Activated naive CD4-positive, alpha-beta T cell treated with anti-CD3 and anti-CD28 coated beads for 36 hours (primary cell): ENCODE results near the gene PRSS12. TPM values are rescaled to one million over a fixed set of nuclear protein-coding genes. Genes with fewer than 3 reads are reported as not detected.
A peak's percentile ranks its signal among the peaks of the same experiment; 100 is the strongest.
"Not testable (repeated sequence)": the region's sequence is repeated elsewhere in the genome, so short reads cannot be mapped to it uniquely, and the experiment has no call there.

Experiments
- CTCF ChIA-PET: fragments of 350-600 bp; sonication (Branson Sonifier 250); formaldehyde crosslinking; loops from one replicate; lab custom pipeline; 2021; ENCODE audit warnings: antibody characterized with exemption; lab: Charles Lee
- DNase-seq: peaks from one replicate; pipeline ENCODE4 v3.0.0-alpha.2; 2020
- H3K27ac Mint-ChIP-seq: one replicate; pipeline ENCODE4 v1.8.0; 2021; ENCODE audit warnings: mild to moderate bottlenecking, mixed read lengths
- H3K27me3 Mint-ChIP-seq: one replicate; pipeline ENCODE4 v1.8.0; 2021; ENCODE audit warnings: low read depth, mixed read lengths
- H3K36me3 Mint-ChIP-seq: one replicate; pipeline ENCODE4 v1.8.0; 2021; ENCODE audit warnings: low read depth, mixed read lengths
- H3K4me1 Mint-ChIP-seq: one replicate; pipeline ENCODE4 v1.8.0; 2021; ENCODE audit warnings: low read depth, mixed read lengths
- H3K4me3 Mint-ChIP-seq: one replicate; pipeline ENCODE4 v1.8.0; 2021; ENCODE audit warnings: mild to moderate bottlenecking, moderate library complexity, mixed read lengths
- H3K9me3 Mint-ChIP-seq: one replicate; pipeline ENCODE4 v1.8.0; 2021; ENCODE audit warnings: mixed read lengths
- intact Hi-C: fragments of 100-400 bp; cut with micrococcal nuclease; formaldehyde crosslinking; loops from one replicate; pipeline ENCODE4 v1.15.1; 2023
- total RNA-seq, 2 experiments: library from RNA; stranded (reverse); gene quantifications; one replicate each; pipeline ENCODE4 v1.2.3, GENCODE V29; 2021

The PRSS12 gene, protein sequence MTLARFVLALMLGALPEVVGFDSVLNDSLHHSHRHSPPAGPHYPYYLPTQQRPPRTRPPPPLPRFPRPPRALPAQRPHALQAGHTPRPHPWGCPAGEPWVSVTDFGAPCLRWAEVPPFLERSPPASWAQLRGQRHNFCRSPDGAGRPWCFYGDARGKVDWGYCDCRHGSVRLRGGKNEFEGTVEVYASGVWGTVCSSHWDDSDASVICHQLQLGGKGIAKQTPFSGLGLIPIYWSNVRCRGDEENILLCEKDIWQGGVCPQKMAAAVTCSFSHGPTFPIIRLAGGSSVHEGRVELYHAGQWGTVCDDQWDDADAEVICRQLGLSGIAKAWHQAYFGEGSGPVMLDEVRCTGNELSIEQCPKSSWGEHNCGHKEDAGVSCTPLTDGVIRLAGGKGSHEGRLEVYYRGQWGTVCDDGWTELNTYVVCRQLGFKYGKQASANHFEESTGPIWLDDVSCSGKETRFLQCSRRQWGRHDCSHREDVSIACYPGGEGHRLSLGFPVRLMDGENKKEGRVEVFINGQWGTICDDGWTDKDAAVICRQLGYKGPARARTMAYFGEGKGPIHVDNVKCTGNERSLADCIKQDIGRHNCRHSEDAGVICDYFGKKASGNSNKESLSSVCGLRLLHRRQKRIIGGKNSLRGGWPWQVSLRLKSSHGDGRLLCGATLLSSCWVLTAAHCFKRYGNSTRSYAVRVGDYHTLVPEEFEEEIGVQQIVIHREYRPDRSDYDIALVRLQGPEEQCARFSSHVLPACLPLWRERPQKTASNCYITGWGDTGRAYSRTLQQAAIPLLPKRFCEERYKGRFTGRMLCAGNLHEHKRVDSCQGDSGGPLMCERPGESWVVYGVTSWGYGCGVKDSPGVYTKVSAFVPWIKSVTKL
- total RNA-seq = not detected

DNA sequence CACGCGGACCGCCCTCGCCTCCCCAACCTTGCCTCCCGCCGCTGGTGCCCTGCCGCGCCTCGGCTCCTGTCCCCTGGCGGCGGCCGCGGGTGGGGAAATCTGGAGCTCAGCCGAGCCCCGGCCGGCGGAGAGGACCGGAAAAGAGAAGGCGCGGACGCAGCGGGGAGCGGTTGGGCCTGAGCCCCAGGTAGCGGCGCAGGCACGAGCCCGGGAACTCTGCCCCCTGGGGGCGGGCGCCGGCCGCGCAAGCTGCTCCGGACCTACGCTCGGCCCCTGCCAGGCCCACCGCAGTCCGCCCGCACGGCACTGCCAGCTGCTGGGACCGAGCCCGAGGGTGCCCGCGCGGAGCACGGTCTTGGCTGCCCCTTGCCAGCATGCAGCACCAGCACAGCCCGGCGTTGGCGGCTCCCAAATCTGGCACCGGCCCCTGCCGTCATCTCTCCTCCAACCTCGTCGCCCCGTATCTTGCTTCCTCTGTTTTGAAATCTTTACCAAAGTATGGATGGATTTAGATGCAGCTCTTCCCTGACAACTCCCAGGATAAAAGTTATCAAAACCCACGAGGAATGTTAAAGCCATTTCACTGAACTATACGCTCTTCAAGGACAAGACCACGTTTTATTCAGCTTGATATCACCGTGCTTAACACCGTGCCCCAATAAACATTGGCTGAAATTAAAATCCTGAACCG is at the start of gene PRSS12:
TSS of gene PRSS12 (minus strand) at position 161 of the 691 bp plus-strand sequence. CDS start 283 bp downstream, outside the sequence.
- CTCF ChIA-PET = interaction anchor here (0.6 to 3.2 kb wide), 13 partner anchors 9 to 1276 kb away, joined by 3 to 11 read pairs (median 4); no protein-coding TSS in a partner anchor

DNA sequence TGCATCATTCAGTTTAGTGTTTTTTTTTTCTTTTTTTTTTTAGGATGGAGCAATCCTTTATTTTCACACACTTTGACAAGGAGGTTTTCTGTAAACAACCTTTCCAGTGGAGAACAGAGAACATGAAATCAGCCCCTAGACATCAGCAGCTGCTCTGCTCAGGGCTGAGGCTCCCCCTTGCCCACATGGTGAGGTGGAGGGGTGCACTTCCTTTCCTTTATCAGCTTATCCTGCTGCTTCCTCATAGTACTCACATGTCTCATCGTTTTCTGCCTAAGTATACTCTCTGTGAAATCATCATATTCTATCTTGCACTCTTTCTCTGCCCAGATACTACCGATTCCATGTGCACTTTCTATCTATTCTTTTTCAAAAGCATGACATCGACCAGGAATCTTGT is 47.6 kb upstream of the PRSS12 start:
- no peaks in the 10 kb centered on the region for H3K4me1 Mint-ChIP-seq
- H3K9me3 Mint-ChIP-seq = no peaks in the 10 kb centered on the region
- no peak overlapping the region for H3K27ac Mint-ChIP-seq
- peaks cover 23% of the 10 kb centered on the region for H3K27me3 Mint-ChIP-seq
- DNase-seq = no peak
- intact Hi-C loops = no loop called here
- H3K36me3 Mint-ChIP-seq = no peaks in the 10 kb centered on the region
- H3K4me3 Mint-ChIP-seq = no peak overlapping the region
- CTCF ChIA-PET = no interaction called here

More for the DNA sequence above, at the start of gene PRSS12:
- intact Hi-C loops = loop anchor here (1.0 to 5.0 kb wide), 2 partner anchors 72 to 334 kb away; partner anchors contain the start of gene METTL14
- H3K27me3 Mint-ChIP-seq = peaks cover 72% of the 10 kb centered on the region
- peak; percentile 69 for DNase-seq
- peak within 1 kb of the TSS; percentile 56 for H3K4me3 Mint-ChIP-seq
- H3K36me3 Mint-ChIP-seq = no peaks in the 10 kb centered on the region
- H3K27ac Mint-ChIP-seq = no peak within 1 kb of the TSS
- H3K9me3 Mint-ChIP-seq = no peaks in the 10 kb centered on the region
- H3K4me1 Mint-ChIP-seq = peaks cover 14% of the 10 kb centered on the region

DNA sequence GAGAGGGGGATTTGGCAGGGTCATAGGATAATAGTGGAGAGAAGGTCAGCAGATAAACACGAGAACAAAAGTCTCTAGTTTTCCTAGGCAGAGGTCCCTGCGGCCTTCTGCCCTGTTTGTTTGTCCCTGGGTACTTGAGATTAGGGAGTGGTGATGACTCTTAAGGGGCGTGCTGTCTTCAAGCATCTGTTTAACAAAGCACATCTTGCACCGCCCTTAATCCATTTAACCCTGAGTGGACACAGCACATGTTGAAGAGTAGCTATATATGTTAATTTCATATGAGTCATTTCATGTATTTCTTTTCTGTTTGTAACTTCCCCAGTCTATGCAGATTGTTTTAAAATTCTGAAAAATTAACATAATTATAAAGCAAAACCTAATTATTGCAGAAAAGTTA is 47.1 kb upstream of the PRSS12 start:
- DNase-seq, H3K4me1 Mint-ChIP-seq, H3K27ac Mint-ChIP-seq, H3K4me3 Mint-ChIP-seq, H3K36me3 Mint-ChIP-seq, CTCF ChIA-PET, intact Hi-C loops, H3K9me3 Mint-ChIP-seq: not testable (repeated sequence)
- peaks cover 20% of the 10 kb centered on the region for H3K27me3 Mint-ChIP-seq

DNA sequence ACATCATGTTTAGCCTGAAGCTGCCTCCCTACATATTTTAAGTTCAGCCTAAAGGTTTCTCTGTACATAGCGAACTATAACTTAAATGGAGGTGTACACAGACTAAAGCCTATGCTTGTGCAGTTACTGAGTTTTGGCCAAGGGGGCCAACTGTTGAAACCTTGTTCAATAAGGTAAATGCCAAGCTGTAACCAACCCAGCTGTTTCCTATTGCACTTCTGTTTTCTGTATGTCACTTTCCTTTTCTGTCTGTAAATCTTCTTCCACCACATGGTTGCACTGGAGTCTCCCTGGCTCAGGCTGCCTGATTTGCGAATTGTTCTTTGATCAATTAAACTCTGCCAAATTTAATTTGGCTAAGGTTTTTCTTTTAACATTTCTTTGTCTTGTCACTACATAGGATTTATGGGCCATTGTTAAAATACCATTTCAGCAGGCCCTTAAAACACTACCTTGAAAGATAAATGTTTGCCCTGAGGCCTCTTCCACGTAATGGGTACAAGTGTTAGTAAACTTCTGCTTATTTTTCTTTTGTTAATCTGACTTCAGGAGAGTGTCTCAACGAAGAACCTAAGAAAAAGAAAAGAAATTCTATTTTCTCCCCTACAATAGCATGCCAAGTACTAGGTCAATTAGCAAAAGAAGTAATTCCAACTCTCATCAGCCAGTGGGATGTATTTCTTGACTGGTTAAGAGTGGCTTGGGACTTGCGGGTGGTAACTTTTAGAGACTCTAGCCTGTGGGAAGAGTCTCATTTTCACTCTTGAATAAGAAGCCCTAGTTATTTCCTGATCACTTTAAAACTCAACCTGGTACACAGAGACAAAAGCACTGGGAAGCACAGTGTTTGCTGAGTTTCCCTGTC is 45.7 kb upstream of the PRSS12 start:
- no peak for DNase-seq
- Mint-ChIP-seq H3K36me3 (no peaks in the 10 kb centered on the region), H3K9me3 (no peaks in the 10 kb centered on the region), H3K27ac (no peak overlapping the region), H3K4me3 (no peak overlapping the region), H3K4me1 (no peaks in the 10 kb centered on the region), H3K27me3 (peaks cover 17% of the 10 kb centered on the region)
- intact Hi-C loops = no loop called here
- CTCF ChIA-PET = no interaction called here

DNA sequence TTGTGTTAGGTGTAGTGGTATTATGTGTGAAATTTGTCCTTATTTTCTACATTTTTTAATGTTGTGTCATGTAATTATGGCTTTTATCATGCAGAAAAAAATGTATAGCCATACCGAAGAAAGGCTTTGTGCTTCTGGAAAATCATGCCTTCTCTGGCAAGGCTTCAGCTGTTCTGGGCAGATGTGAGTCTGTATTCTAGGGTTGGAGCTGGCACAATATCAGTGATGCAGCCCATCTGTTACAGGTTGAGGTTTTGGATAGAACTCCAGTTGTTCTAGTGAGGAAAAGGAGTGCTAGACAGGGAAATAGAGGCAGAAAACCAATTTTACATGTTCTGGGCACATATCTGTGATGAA is 44.8 kb upstream of the PRSS12 start:
- DNase-seq = no peak
- Mint-ChIP-seq H3K4me3 (no peak overlapping the region), H3K4me1 (no peaks in the 10 kb centered on the region), H3K27ac (no peak overlapping the region), H3K36me3 (peaks cover 2% of the 10 kb centered on the region), H3K27me3 (peaks cover 20% of the 10 kb centered on the region), H3K9me3 (peaks cover 3% of the 10 kb centered on the region)
- intact Hi-C loops = no loop called here
- CTCF ChIA-PET = no interaction called here

DNA sequence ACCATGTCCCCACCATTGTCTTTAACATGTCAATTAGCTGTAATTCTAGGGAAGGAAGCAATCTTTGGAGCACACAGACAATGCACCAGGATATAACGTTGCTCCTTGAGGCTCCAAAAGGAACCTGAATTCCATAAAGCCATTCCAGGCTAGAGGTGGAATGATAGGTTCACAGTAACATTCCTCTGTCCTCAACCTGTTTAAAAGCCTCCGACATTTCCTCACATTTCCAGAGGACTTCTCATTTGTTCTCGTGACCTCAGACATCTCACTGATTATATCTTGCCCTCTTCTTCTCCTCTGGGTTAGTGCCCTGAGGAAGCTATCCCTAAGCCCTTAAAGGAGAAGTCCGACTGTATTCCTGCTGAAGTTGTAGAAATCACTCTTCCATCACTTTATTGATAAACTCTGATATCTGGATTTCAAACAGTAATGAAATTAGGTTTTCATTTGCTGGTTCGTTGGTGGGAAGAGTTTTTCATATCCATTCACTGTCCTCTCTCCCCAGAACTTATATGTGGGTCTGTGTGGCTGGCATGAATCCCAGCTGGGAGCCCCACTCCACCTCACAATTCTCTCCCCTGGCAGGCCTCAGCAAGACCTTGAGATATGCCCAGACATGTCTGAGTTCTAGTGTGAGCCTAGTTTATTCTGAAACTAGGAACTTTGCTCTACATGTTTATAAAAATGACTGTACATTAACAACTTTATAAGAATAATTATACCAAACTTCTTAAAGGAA is 44.2 kb upstream of the PRSS12 start:
- Mint-ChIP-seq H3K27me3 (peaks cover 17% of the 10 kb centered on the region), H3K27ac (peak overlapping the region; percentile 28), H3K4me1 (no peaks in the 10 kb centered on the region), H3K9me3 (peaks cover 3% of the 10 kb centered on the region), H3K4me3 (no peak overlapping the region), H3K36me3 (peaks cover 2% of the 10 kb centered on the region)
- intact Hi-C loops = no loop called here
- no peak for DNase-seq
- CTCF ChIA-PET = no interaction called here

DNA sequence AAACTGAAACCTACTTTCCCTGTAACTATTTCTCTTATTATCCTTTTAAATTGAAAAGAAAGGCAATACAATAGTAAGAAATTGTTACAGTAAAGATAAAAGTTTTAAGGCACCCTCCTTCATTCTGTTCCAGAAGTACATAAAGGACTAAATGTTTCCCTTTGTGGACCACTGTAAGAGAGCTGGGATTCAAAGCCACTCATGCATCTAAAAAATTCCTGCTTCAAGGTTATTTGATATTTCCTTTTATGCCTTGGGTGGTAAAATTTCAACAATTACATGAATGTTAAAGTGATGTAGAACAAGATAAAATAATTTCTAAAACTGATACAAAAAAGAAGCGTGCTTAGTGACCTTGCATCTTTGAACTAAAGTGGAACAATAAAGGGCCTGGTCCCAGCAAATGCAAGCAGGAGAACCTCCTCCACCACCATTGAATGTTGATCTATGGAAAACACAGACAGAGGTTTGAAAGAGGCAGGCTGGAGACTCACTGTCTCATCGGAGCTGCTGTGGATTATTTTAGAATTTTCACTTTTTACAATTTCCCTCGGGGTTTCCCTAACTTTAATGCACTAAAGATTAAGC is 42.3 kb upstream of the PRSS12 start:
- DNase-seq = no peak
- Mint-ChIP-seq H3K4me1 (no peaks in the 10 kb centered on the region), H3K36me3 (peaks cover 2% of the 10 kb centered on the region), H3K27ac (no peak overlapping the region), H3K4me3 (no peak overlapping the region), H3K27me3 (peaks cover 7% of the 10 kb centered on the region), H3K9me3 (peaks cover 3% of the 10 kb centered on the region)
- intact Hi-C loops = no loop called here
- CTCF ChIA-PET = no interaction called here

DNA sequence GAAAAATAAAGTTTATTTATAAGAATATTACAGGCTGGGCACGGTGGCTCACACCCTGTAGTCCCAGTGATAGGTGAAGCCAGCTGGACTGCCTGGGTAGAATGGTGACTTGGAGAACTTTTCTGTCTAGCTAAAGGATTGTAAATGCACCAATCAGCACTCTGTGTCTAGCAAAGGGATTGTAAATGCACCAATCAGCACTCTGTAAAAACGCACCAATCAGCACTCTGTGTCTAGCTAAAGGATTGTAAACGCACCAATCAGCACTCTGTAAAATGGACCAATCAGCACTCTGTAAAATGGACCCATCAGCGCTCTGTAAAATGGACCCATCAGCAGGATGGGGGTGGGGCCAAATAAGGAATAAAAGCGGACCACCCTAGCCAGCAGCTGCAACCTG is 39.7 kb upstream of the PRSS12 start:
- H3K9me3 Mint-ChIP-seq, DNase-seq, H3K4me3 Mint-ChIP-seq, H3K27me3 Mint-ChIP-seq, H3K27ac Mint-ChIP-seq, H3K36me3 Mint-ChIP-seq, CTCF ChIA-PET, intact Hi-C loops, H3K4me1 Mint-ChIP-seq: not testable (repeated sequence)

DNA sequence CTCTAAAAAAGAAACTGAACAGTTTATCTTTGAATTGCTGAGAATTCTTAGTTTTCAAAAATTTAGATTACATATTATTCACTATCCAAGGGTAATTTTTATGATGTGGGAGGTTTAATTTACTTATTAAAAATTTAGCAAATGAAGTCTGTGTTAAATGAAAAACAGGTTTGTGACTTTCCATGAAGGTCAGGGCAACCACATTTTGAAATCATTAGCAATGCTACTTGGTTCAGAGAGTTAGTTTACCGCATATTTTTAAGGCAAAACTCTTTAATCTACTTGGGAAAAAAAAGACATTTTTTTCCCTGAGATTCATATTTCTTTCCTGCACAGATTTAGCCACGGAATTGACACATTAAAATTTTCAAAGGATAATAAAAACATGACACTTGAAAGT is 37.3 kb upstream of the PRSS12 start:
- CTCF ChIA-PET = no interaction called here
- H3K9me3 Mint-ChIP-seq = peaks cover 12% of the 10 kb centered on the region
- peaks cover 3% of the 10 kb centered on the region for H3K27me3 Mint-ChIP-seq
- peaks cover 2% of the 10 kb centered on the region for H3K36me3 Mint-ChIP-seq
- no peaks in the 10 kb centered on the region for H3K4me1 Mint-ChIP-seq
- H3K4me3 Mint-ChIP-seq = no peak overlapping the region
- H3K27ac Mint-ChIP-seq = no peak overlapping the region
- no peak for DNase-seq
- intact Hi-C loops = no loop called here

DNA sequence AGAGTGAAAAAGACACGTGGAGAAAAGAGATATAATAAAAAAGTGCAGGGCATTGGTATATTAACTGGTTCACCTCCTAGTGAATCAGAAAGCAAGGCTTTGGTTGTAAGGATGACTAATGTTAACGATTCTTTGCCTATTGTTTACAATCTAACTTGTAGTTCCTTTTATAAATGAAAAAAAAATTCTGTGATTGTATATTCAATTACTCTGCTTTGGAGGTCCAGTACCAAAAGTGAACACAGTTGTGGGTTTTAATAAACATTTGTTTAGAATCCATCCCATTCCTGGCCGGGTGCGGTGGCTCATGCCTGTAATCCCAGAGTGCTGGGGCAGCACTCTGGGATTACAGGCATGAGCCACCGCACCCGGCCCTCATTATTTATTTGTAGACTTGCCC is 36.9 kb upstream of the PRSS12 start:
- H3K27me3 Mint-ChIP-seq = peaks cover 3% of the 10 kb centered on the region
- peaks cover 2% of the 10 kb centered on the region for H3K36me3 Mint-ChIP-seq
- DNase-seq = no peak
- H3K4me3 Mint-ChIP-seq = no peak overlapping the region
- peaks cover 12% of the 10 kb centered on the region for H3K9me3 Mint-ChIP-seq
- H3K4me1 Mint-ChIP-seq = no peaks in the 10 kb centered on the region
- intact Hi-C loops = no loop called here
- CTCF ChIA-PET = no interaction called here
- H3K27ac Mint-ChIP-seq = no peak overlapping the region

DNA sequence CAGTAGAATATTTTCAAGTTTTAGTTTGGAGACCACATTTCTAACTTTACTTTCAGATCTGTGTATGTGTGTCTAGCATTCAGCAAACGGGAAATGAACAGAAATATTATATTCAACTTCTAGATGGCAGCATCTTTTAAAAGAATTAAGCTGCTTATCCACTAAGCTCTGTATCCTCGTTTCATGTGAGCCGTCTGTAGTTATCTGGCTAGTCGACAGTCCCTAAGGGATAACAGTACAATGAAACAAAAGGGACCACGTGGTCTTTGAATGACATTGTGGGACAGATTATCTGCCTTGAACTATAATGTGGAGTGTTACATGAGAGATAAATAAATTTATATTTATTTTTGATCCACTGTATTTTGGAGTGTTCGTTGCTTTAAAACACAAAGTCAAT is 35.8 kb upstream of the PRSS12 start:
- peaks cover 12% of the 10 kb centered on the region for H3K9me3 Mint-ChIP-seq
- no peak overlapping the region for H3K4me3 Mint-ChIP-seq
- no peak overlapping the region for H3K27ac Mint-ChIP-seq
- peaks cover 2% of the 10 kb centered on the region for H3K36me3 Mint-ChIP-seq
- DNase-seq = no peak
- H3K4me1 Mint-ChIP-seq = no peaks in the 10 kb centered on the region
- CTCF ChIA-PET = interaction anchor here (0.6 kb wide), 1 partner anchor 392 kb away, joined by 3 read pairs; no protein-coding TSS in a partner anchor
- intact Hi-C loops = no loop called here
- peaks cover 8% of the 10 kb centered on the region for H3K27me3 Mint-ChIP-seq
